ENCODE data around the gene C1QL4. TPM values are rescaled to one million over a fixed set of nuclear protein-coding genes. Genes with fewer than 3 reads are reported as not detected.
A peak's percentile ranks its signal among the peaks of the same experiment; 100 is the strongest.

The C1QL4 gene
- total and polyA plus RNA-seq, 9 of the 15 experiments (the other 6 are each of a cell fraction or from before 2014, with no cell fraction given): 0.08 to 2.1 (median 0.31) TPM

DNA sequence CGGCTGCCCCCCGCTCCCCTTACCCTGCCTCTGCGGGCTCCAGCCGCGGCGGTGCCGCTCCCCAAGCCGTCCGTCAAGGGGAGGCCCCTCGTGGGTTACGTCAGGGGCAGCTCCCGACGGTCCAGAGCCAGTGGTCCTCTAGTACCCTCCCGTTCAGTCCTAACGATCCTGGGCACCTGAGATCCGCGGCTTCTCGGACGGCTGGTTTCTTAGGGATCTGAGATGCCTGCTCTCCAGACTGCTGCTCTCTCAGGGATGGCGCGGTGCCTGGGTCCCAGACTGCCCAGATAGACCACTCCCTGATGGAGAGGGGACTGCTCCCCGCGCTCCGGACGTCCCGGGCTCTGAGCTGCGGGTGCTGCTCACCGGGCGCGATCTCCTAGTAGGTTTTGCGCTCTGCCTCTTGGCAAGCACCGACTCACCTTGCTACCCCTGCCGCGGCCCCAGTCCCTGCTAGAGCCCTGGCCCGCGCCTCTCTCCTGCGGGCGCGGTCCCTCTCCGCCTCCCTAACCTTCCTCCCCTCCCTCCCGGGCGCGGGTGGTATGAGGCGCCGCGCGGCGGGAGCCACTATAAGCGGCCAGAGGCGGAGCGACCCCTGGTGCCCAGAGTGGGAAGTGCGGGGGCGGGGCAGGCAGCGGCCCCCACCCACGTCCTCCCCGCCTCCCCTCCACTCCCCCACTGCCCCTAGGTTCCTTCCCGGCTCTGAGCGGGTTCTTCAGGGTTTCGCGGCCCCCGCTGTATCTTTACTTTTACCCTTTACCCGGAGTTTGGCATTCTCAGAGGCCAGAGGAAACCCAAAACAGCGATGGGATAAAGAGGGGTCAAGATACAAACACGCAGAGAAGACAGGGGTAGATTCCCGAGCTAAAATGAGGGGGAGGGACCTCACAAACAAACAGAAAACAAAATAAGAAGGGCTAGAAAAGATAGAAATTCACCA is at the start of gene C1QL4 (continued):
- TF ChIP-seq ZNF12 (CRISPR knock-in tag; IDR thresholded peaks at IDR 0.05) (no peak), YY1 (IDR thresholded peaks at IDR 0.05; ENCODE audit: borderline replicate concordance in 1 of 3, control insufficient read depth in 1 of 3, extremely low read depth in 1 of 3, insufficient read depth in 3 of 3, insufficient read length in 1 of 3, insufficient replicate concordance in 2 of 3, low read depth in 1 of 3, low read length in 2 of 3) (peak in 2 of 3 experiments; percentile 30 to 46), POLR2A (conservative IDR thresholded peaks at IDR 0.05) (0 out of 2 replicates have a peak, but pooled peaks have one; percentile 33), NCOA6 (IDR thresholded peaks at IDR 0.05) (no peak), COPS2 (conservative IDR thresholded peaks at IDR 0.05) (no peak), BCL6 (CRISPR knock-in tag; IDR thresholded peaks at IDR 0.05) (no peak), U2AF1 (optimal IDR thresholded peaks at IDR 0.05; ENCODE audit: low read depth, low read length) (no peak), ZNF133 (CRISPR knock-in tag; IDR thresholded peaks at IDR 0.05) (no peak), CREM (IDR thresholded peaks at IDR 0.05; ENCODE audit: low read depth) (peak; percentile 65), OTX1 (CRISPR knock-in tag; IDR thresholded peaks at IDR 0.05) (no peak), NCOA2 (IDR thresholded peaks at IDR 0.05; ENCODE audit: partially characterized antibody in 2 of 2) (no peak), ZKSCAN8 (CRISPR knock-in tag; IDR thresholded peaks at IDR 0.05) (no peak), ZNF263 (CRISPR knock-in tag; IDR thresholded peaks at IDR 0.05; ENCODE audit: borderline replicate concordance) (peak; percentile 39; the same call in 1 of the 2 replicates), HNRNPUL1 (IDR thresholded peaks at IDR 0.05; ENCODE audit: low read length) (no peak), ZNF507 (tag; conservative IDR thresholded peaks at IDR 0.05) (no peak), HDAC3 (IDR thresholded peaks at IDR 0.05; ENCODE audit: borderline replicate concordance, partially characterized antibody) (no peak), SPI1 (IDR thresholded peaks at IDR 0.05; ENCODE audit: borderline replicate concordance, low read depth, low read length) (no peak)
- TF ChIP-seq, protein P1, sequence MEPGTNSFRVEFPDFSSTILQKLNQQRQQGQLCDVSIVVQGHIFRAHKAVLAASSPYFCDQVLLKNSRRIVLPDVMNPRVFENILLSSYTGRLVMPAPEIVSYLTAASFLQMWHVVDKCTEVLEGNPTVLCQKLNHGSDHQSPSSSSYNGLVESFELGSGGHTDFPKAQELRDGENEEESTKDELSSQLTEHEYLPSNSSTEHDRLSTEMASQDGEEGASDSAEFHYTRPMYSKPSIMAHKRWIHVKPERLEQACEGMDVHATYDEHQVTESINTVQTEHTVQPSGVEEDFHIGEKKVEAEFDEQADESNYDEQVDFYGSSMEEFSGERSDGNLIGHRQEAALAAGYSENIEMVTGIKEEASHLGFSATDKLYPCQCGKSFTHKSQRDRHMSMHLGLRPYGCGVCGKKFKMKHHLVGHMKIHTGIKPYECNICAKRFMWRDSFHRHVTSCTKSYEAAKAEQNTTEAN (CRISPR knock-in tag; IDR thresholded peaks at IDR 0.05): 0 out of 2 replicates have a peak, but pooled peaks have one; percentile 35
- TF ChIP-seq, protein P2, sequence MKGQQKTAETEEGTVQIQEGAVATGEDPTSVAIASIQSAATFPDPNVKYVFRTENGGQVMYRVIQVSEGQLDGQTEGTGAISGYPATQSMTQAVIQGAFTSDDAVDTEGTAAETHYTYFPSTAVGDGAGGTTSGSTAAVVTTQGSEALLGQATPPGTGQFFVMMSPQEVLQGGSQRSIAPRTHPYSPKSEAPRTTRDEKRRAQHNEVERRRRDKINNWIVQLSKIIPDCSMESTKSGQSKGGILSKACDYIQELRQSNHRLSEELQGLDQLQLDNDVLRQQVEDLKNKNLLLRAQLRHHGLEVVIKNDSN (CRISPR knock-in tag; IDR thresholded peaks at IDR 0.05): peak; percentile 30; the same call in 1 of the 2 replicates
- TF ChIP-seq, protein P3, sequence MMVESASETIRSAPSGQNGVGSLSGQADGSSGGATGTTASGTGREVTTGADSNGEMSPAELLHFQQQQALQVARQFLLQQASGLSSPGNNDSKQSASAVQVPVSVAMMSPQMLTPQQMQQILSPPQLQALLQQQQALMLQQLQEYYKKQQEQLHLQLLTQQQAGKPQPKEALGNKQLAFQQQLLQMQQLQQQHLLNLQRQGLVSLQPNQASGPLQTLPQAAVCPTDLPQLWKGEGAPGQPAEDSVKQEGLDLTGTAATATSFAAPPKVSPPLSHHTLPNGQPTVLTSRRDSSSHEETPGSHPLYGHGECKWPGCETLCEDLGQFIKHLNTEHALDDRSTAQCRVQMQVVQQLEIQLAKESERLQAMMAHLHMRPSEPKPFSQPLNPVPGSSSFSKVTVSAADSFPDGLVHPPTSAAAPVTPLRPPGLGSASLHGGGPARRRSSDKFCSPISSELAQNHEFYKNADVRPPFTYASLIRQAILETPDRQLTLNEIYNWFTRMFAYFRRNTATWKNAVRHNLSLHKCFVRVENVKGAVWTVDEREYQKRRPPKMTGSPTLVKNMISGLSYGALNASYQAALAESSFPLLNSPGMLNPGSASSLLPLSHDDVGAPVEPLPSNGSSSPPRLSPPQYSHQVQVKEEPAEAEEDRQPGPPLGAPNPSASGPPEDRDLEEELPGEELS (CRISPR knock-in tag; IDR thresholded peaks at IDR 0.05; ENCODE audit: borderline replicate concordance): no peak
- TF ChIP-seq, protein P4, sequence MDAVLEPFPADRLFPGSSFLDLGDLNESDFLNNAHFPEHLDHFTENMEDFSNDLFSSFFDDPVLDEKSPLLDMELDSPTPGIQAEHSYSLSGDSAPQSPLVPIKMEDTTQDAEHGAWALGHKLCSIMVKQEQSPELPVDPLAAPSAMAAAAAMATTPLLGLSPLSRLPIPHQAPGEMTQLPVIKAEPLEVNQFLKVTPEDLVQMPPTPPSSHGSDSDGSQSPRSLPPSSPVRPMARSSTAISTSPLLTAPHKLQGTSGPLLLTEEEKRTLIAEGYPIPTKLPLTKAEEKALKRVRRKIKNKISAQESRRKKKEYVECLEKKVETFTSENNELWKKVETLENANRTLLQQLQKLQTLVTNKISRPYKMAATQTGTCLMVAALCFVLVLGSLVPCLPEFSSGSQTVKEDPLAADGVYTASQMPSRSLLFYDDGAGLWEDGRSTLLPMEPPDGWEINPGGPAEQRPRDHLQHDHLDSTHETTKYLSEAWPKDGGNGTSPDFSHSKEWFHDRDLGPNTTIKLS (IDR thresholded peaks at IDR 0.05; ENCODE audit: borderline replicate concordance, low read depth): no peak

All from K562 (cell line).